RKO (cell line): ENCODE measurements around the gene CCDC106.

Experiments used
- DNase-seq: peaks from one replicate; pipeline ENCODE4 v3.0.0-alpha.2; 2016; ENCODE audit warnings: low spot score

CCDC106 gene

DNA sequence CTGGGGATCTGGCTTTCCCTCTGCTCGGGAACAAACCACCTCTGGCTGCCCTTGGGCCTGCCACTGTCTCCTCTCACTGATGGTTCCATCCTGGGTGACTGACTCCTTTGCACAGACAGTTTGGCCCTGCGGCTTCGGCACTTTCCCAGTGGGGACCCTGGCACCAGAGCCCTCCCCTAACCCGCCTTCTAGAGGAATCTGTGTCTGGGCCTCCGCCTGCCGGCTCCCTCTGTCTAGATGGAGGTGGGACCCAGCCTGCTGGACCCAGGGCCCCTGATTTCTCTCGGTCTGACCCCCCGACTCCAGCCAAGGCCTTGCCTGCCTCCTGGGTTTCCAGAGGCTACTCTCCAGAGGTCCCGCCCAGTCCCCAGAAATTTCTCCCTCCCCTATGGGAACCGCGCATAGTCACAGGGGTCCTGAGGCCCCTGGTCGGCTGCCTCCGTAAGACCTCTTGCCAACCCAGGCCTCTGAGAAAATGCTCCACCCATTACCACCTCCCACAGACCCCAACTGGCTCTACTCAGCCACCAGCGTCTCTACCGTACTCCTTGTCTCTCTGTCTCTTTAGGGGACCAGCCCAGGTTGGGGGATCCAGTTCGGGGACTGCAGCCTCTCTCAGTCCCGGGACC, 2.7 kb downstream of the CCDC106 start:
- DNase-seq = no peak

DNA sequence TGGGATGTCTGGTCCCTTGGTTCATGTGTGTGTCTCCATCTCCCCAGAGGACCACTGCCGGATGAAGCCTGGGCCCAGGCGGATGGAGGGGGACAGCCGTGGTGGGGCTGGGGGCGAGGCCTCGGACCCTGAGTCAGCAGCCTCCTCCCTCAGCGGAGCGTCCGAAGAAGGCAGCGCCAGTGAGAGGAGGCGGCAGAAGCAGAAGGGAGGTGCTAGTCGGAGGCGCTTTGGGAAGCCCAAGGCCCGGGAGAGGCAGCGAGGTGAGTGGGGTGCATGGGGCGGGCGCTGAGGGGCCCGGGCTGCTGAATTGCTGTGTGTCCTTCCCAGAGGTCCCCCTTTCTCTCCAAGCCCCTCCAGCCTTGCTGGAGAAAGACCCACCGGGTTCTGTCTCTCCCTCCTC, 3.2 kb downstream of the CCDC106 start:
- DNase-seq = no peak

DNA sequence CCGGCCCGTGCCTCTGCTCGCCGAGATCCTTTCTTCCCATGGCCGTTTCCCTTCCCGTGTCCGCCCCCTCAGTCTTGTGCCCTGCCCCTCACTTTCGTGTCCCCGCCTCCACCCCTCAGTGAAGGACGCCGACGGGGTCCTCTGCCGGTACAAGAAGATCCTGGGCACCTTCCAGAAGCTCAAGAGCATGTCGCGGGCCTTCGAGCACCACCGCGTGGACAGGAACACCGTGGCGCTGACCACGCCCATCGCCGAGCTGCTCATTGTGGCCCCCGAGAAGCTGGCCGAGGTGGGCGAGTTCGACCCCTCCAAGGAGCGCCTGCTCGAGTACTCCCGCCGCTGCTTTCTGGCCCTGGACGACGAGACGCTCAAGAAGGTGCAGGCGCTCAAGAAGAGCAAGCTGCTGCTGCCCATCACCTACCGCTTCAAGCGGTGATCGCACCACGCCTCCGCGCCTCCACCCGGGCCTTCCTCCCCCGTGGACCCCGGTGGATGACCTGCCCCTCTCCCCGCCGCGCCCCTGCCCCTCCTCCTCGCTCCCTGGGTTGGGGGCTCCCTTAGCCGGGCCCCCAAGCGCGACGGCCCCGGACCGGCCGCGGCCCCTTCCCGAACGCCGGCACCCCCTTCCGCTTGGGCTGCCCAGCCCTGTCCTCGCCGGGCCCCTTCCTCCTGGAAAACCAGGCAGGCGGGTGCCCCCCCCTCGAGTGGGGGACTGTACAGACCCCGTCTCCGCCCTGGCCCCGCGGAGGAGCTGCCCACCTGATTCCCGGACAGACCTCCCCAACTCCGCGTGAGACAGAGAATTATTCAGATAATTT, 4.5 kb downstream of the CCDC106 start:
- DNase-seq = no peak

DNA sequence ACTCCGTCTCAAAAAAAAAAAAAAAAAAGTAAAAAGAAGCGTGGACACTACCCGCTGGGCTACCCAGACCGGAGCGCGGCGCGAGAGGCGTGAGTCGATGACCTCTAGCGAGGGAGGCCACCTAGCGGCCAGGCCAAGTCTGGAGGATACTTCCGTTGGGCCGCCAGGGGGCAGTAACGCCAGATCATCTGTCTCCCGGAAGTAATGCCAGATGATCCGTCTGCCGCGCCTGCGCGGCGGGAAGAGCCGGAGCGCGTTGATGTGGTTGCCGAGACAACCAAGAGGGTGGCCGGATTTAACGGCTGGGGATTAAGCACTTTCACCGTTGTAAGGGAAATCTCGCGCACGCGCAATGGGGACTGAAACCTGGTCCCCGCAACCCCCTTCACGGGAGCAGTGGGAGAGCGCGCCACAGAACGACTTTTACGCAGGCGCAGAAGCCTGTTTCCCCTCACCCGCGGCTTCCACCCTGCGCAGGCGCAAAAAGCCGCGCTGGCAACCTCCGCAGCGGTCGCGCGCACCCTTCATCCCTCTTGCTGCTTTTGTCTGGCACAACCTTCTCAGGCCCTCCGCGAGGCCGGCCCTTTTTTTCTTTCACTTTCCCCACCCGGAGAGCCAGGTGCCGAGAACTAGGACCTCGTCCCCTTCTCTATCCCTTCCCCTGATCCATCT, 5.8 kb downstream of the CCDC106 start:
- DNase-seq = peak; percentile 98

DNA sequence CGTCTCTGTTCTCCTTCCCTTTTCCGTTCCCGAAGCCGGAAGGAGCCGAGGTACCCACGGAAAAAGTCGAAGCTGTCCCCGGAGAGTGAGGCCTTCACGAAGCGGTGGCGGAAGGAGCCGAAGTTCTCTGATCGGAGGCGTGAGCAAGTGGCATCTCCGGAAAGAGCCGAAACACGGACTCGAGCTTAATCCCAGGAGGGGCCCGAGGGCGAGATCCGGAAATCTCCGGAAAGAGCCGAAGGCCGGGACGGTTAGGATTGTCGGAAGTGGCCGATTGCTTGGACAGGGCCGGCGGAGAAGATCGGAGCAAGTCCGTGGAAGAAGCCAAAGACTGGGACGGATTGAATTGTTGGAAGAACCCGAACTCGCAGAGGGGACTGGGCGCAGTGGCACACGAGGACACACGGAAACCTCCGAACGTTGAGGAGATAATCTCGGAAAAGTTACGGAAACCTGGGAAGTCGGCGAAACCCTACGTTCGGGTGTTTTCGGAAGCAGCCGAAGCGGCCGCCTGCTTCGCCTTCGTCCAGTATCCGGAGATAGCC, 6.4 kb downstream of the CCDC106 start:
- peak; percentile 99 for DNase-seq

DNA sequence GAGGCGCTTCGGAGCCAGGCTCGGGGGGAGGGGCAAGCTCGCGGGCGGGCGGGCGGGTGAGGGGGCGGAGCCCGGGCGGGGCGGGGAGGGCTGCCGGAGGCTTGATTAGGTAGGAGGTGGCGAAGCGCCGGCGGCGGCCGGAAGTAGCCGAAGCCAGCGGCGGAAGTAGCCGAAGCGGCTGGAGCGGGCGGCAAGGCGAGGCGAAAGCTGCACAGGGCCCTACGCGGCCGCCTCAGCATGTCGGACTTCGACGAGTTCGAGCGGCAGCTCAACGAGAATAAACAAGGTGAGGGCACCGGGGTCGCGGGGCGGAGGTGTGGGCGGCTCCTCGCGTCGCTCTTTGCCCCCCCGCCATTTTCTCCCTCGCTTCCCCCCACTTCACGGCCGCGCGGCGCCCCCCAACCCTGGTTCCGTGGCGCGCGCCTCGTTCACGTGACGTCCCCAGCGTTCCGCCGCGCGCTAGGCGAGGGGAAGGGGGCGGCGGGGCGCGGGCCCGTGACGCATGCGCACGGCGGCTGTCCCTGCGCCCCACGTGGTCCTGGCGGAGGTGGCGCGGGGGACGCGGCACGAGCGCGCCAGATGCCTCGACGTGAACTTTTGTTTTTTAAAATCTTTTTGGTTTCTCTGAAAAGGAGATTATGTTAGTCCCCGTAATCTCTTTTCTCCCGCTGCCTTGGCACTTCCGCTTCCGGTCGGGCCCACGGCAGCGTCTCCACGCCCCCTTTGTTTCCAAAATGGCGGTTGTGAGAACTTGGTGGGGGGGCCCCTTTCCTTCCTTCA, 7.0 kb downstream of the CCDC106 start, which contains the start of gene U2AF2:
U2AF2 (plus strand) TSS at position 168 of the 780 bp plus-strand sequence; CDS start at position 238, 70 bp downstream.
- peak; percentile 94 for DNase-seq

DNA sequence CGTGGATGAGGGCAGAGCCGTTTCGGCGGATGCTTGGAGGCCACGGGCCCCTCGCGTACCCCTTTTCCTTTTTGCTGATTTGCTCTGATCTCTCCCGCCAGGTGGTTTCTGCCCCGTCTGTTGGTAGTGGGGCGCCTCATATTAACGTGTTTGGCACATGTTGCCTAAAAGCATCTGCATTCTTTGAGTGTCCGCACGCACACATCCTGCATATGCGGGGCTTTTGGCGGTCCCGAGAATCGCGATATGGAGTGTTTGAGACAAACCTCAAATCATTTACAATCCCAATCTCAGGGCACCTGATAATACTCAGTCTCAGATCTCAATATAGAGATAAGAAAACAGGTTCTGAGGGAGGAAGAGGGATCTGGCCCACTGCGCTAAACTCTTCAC, 7.6 kb downstream of the CCDC106 start:
- no peak for DNase-seq

DNA sequence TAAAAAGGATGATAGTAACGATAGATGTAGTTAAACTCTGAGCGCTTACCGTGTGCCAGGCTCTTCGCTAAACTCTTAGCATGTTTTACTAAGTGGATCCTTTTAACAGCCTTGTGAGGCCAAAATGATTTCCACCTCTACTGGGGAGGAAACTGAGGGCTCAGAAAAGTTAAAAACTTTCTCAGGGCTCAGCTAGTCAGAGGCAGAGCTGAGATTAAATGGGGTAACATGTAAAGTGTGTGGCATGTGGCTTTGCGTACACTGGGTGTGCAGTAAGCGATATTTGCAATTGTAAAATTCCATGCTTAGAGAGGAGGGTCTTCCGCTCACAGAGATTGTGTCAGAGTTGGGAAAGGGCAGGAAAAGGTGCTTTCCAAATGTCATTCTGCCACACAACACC, 8.5 kb downstream of the CCDC106 start:
- no peak for DNase-seq

DNA sequence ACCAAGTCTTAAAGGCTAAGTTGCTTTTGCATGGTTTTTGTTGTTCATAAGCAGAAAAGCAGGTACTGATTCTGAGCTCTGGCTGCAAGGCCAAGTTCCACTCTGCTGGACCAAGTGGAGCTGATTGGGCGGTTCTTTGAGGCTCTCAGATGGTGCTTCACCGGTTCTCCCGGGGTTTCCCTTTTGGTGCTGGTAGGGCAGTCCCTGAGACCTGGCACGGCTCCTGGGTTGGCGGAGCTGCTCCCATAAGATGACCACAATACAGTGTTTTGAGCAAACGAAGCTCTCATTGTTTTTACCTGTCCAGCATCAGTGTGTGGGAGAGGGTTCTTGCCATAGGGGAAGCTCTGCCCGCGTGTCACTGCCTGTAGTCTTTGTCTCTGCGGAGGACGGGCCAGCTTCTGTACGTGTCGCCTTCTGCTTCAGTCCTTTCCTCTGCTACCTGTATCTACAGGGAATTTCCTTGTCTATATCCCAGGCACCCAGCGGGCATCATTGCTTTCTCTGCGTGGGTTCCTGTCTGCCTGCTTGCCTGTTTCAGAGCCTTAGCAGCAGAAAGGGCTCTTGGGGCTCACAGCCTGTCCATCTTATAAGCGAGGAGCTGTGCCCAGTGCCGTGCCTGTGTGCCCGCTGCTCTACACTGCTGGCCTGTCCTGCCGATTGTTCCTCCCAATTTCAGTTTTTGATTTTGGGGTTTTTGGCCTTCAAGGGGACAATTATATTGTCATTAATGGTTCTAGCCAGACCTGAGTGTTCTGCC, 9.2 kb downstream of the CCDC106 start:
- peak; percentile 39 for DNase-seq

DNA sequence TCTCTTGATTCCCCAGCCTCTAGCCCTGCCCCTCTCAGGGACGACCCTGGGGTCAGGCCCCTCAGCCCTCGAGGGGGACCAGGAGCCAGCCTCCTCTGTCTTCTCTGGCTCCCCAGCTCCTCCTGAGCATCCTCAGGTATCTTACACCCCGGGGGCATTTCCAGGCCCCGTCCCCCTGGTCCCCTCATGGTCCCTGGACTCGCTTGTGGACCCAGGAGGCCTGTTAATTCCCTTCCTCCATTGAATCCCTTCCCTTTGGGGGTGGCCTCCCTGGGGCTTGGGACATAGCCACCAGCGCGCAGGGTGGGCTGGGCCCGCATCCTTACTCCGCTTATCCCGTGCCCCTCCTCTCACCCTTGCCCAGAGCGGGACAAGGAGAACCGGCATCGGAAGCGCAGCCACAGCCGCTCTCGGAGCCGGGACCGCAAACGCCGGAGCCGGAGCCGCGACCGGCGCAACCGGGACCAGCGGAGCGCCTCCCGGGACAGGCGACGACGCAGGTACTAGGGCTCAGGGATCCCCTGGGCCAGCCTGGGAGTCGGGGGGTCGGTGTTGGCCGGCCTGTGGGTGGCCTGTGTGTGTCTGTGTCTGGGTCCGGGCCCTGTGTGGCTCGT, 10.9 kb downstream of the CCDC106 start:
- no peak for DNase-seq

DNA sequence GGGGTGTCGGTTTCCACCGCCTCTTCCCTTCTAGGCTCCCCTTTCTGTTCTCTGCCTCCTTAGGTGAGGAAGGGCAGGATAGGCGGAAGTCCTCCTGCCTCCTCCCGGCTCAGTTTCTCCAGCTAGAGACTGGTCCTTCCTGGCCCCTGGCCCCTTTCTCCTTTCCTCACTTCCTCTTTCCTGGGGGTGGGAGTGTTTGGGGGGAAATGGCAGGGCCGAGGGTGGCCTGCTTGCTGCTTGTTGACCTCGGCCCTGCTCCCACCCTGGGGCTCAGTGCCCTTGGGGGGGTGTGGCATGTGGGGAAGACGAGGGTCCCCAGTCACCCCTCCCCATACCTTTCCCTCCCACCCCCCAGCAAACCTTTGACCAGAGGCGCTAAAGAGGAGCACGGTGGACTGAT, 11.8 kb downstream of the CCDC106 start:
- DNase-seq = no peak

DNA sequence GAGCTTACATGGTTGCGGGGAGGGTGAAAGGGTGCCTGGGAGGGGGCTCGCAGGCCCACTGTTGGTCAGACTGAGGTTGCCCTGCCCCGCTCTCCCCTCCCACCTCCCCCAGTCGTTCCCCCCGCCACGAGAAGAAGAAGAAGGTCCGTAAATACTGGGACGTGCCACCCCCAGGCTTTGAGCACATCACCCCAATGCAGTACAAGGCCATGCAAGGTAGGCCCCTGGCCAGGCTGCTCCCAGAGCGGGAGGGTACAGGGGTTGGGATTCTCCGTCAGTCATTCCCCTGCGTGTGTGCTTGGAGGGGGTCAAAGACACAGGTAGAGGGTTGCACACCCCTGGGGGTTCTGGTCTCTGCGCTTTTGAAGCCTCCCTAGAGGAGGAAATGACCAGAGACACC, 12.4 kb downstream of the CCDC106 start:
- DNase-seq = no peak

DNA sequence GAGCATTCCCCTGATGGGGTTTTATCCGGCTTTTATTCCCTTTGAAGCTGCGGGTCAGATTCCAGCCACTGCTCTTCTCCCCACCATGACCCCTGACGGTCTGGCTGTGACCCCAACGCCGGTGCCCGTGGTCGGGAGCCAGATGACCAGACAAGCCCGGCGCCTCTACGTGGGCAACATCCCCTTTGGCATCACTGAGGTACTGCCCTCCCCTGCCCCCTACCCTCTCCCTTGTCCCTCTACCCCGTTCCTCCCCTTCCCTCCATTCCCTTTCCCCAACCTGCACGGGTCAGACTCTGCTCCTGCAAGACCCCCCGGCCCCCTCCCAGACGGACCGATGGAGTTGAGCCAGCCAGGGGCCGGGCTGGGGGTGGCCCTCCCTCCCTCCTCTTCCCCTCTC, 13.0 kb downstream of the CCDC106 start:
- DNase-seq = no peak

DNA sequence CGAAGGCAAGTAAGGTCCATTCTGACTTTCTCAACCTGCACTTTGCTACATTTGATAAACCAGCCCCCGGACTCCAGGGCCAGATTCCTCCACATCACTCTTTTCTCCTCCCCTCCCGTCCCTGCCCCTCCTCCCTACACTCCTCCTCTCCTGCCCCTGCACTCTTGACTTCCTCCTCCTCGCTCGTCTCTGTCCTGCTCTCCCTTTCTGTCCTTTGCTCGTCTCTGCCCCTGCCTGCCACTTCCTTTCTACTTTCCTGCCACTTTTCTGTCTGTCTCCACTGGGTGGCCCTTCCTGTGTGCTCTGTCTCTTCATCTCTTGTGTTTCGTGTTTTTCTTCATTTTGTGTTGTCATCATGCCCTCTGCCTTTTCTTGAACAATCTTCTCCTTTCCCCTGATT, 13.8 kb downstream of the CCDC106 start:
- DNase-seq = no peak

DNA sequence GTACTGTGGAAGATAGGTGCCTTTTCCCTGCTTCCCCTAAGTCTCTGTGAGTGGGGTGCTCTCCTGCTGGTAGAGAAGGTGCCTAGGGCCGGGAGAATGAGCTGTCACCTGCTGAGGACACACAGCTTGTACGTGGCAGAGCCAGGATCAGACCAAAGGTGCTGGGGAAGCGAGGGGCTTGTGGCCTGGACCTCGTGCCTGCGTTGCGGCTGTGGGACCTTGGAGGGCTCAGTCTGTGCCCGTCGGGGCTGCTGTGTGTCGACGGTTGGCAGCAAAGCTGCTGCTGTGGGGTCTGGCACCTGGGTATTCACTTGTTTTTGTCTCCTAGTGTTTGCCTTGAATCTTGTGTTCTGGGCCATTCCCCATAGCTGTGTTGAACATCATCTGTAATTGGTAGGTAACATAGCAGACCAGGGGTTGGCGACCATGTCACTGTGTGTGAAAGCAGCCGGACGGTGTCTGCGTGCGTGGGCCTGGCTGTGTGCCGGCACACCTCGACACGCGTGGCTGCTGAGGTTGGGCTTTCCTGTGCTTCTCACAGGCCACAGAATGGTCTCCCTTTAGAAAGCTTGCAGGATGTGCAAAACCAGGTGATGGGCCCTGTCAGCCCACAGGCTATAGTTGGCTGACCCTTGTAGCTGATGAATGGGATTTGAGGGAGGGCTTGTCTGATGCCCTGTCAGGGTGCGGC, 16.0 kb downstream of the CCDC106 start:
- no peak for DNase-seq

DNA sequence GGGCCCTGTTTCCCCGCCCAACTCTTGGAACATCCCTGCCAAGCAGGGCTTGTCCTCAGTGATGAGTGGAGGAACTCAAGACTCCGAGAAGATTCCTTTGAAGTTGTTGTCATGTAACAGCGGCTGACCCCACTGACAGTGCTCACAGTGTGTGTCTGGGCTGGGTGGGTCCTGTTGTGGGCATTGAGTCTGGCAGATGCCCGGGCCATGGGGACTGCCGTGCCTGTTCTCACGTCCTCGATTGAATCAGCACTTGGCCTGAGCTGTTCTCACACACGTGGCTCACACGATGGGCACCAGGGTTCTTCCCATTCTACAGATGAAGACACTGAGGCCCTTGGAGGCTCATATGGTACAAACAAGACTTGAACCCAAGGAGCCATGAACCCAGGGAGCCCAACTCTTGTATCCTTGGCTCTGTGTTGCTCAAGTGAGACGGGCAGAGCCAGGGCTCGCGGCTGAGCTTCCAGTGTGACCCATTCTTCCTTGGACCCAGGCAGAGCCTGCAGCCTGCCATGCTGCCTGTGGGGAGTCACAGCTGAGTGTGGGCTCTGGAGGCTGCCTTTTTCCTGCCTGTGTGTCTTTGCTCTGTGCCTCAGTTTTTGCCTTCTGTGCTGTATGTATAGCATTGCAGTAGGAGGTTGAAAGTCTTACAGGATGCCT, 18.5 kb downstream of the CCDC106 start:
- DNase-seq = no peak

DNA sequence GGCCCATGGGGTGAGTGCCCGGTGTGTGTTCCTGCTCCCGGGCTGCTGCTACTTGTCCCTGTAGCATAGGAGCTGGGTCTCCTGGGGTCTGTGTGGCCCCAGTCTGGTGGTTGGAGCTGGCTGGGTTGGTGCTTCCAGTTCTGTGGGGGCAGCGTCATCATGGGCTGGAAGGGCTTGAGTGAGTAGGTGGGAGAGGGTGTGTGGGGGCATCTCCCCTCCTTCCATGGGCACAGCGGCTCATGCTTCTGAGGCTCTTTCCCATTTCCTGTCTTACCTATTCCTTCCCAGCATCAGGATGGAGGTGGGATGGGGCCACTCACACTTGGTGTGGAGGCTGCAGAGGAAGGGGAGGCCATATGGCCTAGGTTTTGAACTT, 19.0 kb downstream of the CCDC106 start:
- DNase-seq = no peak

DNA sequence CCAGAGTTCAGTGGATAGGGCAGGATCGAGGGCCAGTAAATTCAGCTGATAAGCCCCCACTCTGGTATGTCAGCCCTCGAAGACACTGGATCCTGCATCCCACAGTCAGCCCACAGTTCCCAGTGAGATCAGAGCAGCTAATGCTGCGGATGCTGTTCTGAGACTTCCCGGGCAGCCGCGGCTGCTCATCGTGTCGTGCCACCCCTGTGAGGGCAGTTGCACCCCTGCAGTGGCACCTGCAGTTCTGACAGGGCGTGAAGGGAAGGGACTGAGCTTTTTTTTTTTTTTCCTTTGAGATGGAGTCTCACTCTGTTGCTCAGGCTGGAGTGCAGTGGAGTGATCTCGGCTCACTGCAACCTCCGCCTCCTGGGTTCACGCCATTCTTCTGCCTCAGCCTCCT, 19.5 kb downstream of the CCDC106 start:
- no peak for DNase-seq

DNA sequence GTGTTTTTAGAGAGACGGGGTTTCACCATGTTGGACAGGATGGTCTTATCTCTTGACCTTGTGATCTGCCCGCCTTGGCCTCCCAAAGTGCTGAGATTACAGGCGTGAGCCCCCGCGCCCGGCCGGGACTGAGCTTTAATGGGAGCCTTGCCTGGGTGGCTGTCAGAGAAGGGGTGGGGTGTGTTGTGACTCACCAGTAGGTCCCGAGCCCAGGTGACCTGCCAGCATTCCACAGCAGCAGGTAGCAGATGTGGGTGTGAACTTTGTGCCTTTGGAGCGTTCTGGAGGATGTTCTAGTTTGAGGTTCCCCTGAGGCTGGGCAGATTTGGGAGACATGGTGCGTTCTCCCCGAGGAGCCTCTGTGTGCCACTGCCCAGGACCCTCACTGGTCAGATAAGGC, 19.9 kb downstream of the CCDC106 start:
- DNase-seq = no peak
